NB4 (cell line): ENCODE measurements around the gene LMTK2.

Experiments
- CTCF ChIP-seq: IDR thresholded peaks from one replicate; pipeline ENCODE4 v1.5.1; 2012; ENCODE audit warnings: low read depth, low read length
- POLR2A ChIP-seq: IDR thresholded peaks from 2 replicates; pipeline ENCODE4 v1.6.1; 2011; ENCODE audit warnings: mild to moderate bottlenecking; ENCODE audit not compliant: insufficient read length; ENCODE audit errors: extremely low read depth

- TF ChIP-seq POLR2A (no peak), CTCF (no peak)
Measured at GRCh38 chr7:98091523-98091922, 15.1 kb upstream of the LMTK2 start.
